HG03521 (cell line): ENCODE measurements around the gene SV2B.

Experiments
- ATAC-seq: cut with Tn5 transposase; IDR thresholded peaks from one replicate; pipeline ENCODE4 v1.9.1; 2021; ENCODE audit warnings: mild to moderate bottlenecking, moderate library complexity; ENCODE audit not compliant: unreplicated experiment

Gene SV2B

DNA sequence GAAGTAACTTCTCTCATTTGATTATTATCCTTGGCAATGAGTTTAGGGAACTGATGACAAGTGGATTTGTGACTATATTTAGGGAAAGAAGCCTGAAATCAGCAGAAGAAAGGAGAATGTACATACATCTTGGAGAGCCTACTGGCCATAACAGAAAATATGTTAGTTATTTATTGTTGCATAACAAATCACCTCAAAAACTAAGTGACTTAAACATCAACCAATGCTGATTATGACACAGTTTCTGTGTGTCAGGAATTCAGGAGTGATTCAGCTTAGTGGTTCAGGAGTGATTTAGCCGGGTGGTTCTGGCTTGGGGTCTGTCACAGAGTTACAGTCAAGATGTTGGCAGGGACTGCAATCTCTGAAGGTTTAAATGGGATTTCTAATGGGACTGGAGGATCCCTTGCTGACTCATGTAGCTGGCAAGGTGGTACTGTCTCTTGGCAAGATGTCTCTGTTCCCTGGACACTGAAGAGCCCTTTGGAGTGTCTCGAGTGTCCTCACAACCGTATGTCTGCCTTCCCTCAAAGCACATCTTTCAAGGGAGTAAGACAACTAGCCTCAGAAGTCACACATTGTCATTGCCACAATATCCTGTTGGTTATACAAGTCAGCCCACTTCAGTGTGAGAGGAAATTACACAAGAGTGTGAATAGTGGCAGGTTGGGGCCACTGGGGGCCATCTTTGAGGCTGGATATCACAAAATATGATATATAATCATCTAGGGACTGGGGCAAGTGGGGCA, 248.9 kb downstream of the SV2B start:
- no peak for ATAC-seq
